SK-N-SH (cell line): ENCODE data around the gene CCDC192. TPM values are rescaled to one million over a fixed set of nuclear protein-coding genes. Genes with fewer than 3 reads are reported as not detected.
"Not testable (repeated sequence)": the region's sequence is repeated elsewhere in the genome, so short reads cannot be mapped to it uniquely, and the experiment has no call there.

Experiments used
- CTCF ChIA-PET: fragments of 300-600, 350-600 bp; formaldehyde crosslinking; extraction: SDS; loops from one replicate; lab custom pipeline; 2021; lab: Yijun Ruan, JAX
- POLR2A ChIA-PET: fragments of 350-600 bp; sonication (Branson Sonifier 250); formaldehyde crosslinking; extraction: SDS; loops from one replicate; lab custom pipeline; 2020; ENCODE audit warnings: antibody characterized with exemption, inconsistent platforms; lab: Yijun Ruan, JAX
- DNase-seq: peaks from one replicate; pipeline ENCODE4 v3.0.0; 2012
- H2AFZ ChIP-seq: fragments of 200-600 bp; sonication (generic); 2 replicates; pipeline ENCODE4 v1.8.1; 2016; ENCODE audit warnings: antibody characterized with exemption, mild to moderate bottlenecking, low read depth
- H3F3A ChIP-seq: fragments of 200-600 bp; sonication (generic); replicated peaks from 2 replicates; pipeline ENCODE3; 2016; ENCODE audit warnings: antibody characterized with exemption, mild to moderate bottlenecking; ENCODE audit not compliant: insufficient read depth
- H3K27ac ChIP-seq, 2 experiments: fragments of 200-500 bp in 1 of 2; fragments of 200-600 bp in 1 of 2; sonication (Bioruptor generic) in 1 of 2; sonication (generic), shearing (Covaris generic) in 1 of 2; 2 replicates each; pipeline versions ENCODE4 v1.5.1 to v1.6.1; 2014 to 2016; ENCODE audit warnings: low read depth in 2 of 2, inconsistent platforms in 1 of 2, low read length in 1 of 2, mild to moderate bottlenecking in 1 of 2, mixed read lengths in 1 of 2
- H3K27me3 ChIP-seq: fragments of 200-600 bp; sonication (generic), shearing (Covaris generic); 2 replicates; pipeline ENCODE4 v1.6.1; 2016; ENCODE audit warnings: mixed run types; ENCODE audit not compliant: insufficient read depth
- H3K36me3 ChIP-seq, 2 experiments: fragments of 200-500 bp in 1 of 2; fragments of 200-600 bp in 1 of 2; sonication (Bioruptor generic) in 1 of 2; sonication (generic) in 1 of 2; replicated peaks in 1 of 2; 2 replicates each; pipeline versions ENCODE3 to v1.5.1; 2014 to 2016; ENCODE audit warnings: low read length in 1 of 2, mild to moderate bottlenecking in 1 of 2; ENCODE audit not compliant: insufficient read depth in 2 of 2, control insufficient read depth in 1 of 2
- H3K4me1 ChIP-seq, 2 experiments: fragments of 200-500 bp in 1 of 2; fragments of 200-600 bp in 1 of 2; sonication (Bioruptor generic) in 1 of 2; sonication (generic), shearing (Covaris generic) in 1 of 2; 2 replicates each; pipeline versions ENCODE4 v1.5.1 to v1.6.1; 2014 to 2016; ENCODE audit warnings: low read depth in 1 of 2, low read length in 1 of 2, mixed run types in 1 of 2; ENCODE audit not compliant: insufficient read depth in 2 of 2, control insufficient read depth in 1 of 2
- H3K4me2 ChIP-seq: fragments of 200-600 bp; sonication (generic), shearing (Covaris generic); 2 replicates; pipeline ENCODE4 v1.6.1; 2017; ENCODE audit warnings: mixed run types
- H3K4me3 ChIP-seq, 2 experiments: fragments of 200-500 bp in 1 of 2; fragments of 200-600 bp in 1 of 2; sonication (Bioruptor generic) in 1 of 2; sonication (generic), shearing (Covaris generic) in 1 of 2; 2 replicates each; pipeline versions ENCODE4 v1.5.1 to v1.8.1; 2014 to 2016; ENCODE audit warnings: low read depth in 2 of 2, inconsistent platforms in 1 of 2, low read length in 1 of 2, mild to moderate bottlenecking in 1 of 2, mixed read lengths in 1 of 2, moderate library complexity in 1 of 2
- H3K79me2 ChIP-seq: fragments of 200-600 bp; sonication (generic); 2 replicates; pipeline ENCODE4 v1.8.1; 2017; ENCODE audit warnings: mild to moderate bottlenecking; ENCODE audit not compliant: insufficient read depth
- H3K9ac ChIP-seq: fragments of 200-600 bp; sonication (generic); 2 replicates; pipeline ENCODE4 v1.6.1; 2017; ENCODE audit warnings: mixed run types
- H3K9me2 ChIP-seq: fragments of 200-600 bp; sonication (generic); 2 replicates; pipeline ENCODE4 v1.6.1; 2017; ENCODE audit warnings: mixed run types
- H3K9me3 ChIP-seq: fragments of 200-600 bp; sonication (generic); 2 replicates; pipeline ENCODE4 v1.6.1; 2017; ENCODE audit warnings: mixed run types, mild to moderate bottlenecking, moderate library complexity
- H4K20me1 ChIP-seq: fragments of 200-600 bp; sonication (generic); 2 replicates; pipeline ENCODE4 v1.6.1; 2017; ENCODE audit warnings: mild to moderate bottlenecking, mixed run types; ENCODE audit not compliant: insufficient read depth
- CHD2 ChIP-seq: fragments of 150-350 bp; IDR thresholded peaks from 2 replicates; pipeline ENCODE4 v1.6.1; 2018; ENCODE audit warnings: low read length; ENCODE audit not compliant: partially characterized antibody
- EP300 ChIP-seq, 2 experiments: IDR thresholded peaks; 2 replicates each; pipeline versions ENCODE4 v1.4.0 to v1.6.1; 2012; ENCODE audit warnings: borderline replicate concordance in 1 of 2, low read depth in 1 of 2, low read length in 1 of 2
- FOSL2 ChIP-seq: IDR thresholded peaks from 2 replicates; pipeline ENCODE4 v1.4.0; 2012; ENCODE audit warnings: low read depth, mild to moderate bottlenecking, moderate library complexity, borderline replicate concordance
- FOXM1 ChIP-seq: IDR thresholded peaks from 2 replicates; pipeline ENCODE4 v1.4.0; 2012; ENCODE audit warnings: low read depth, mild to moderate bottlenecking
- GABPA ChIP-seq: IDR thresholded peaks from 2 replicates; pipeline ENCODE4 v1.4.0; 2012; ENCODE audit warnings: low read depth, mild to moderate bottlenecking
- GATA2 ChIP-seq: sonication (generic); formaldehyde crosslinking; IDR thresholded peaks from 2 replicates; pipeline ENCODE4 v1.5.0; 2020; ENCODE audit warnings: mild to moderate bottlenecking, missing genetic modification reagents
- MXI1 ChIP-seq: IDR thresholded peaks from 2 replicates; pipeline ENCODE4 v1.6.1; 2012; ENCODE audit warnings: mild to moderate bottlenecking, low read depth, low read length, improper control_type of control experiment
- NRF1 ChIP-seq: IDR thresholded peaks from 2 replicates; pipeline ENCODE4 v1.6.1; 2012; ENCODE audit warnings: low read depth, mild to moderate bottlenecking, low read length
- POLR2AphosphoS5 ChIP-seq: IDR thresholded peaks from 2 replicates; pipeline ENCODE4 v1.6.1; 2012; ENCODE audit warnings: low read depth, low read length
- RFX5 ChIP-seq: IDR thresholded peaks from 2 replicates; pipeline ENCODE4 v1.6.1; 2012; ENCODE audit warnings: mild to moderate bottlenecking, improper control_type of control experiment, low read length
- RXRA ChIP-seq: IDR thresholded peaks from 2 replicates; pipeline ENCODE4 v1.4.0; 2012; ENCODE audit warnings: low read depth, mild to moderate bottlenecking, borderline replicate concordance
- SIN3A ChIP-seq: IDR thresholded peaks from 2 replicates; pipeline ENCODE4 v1.6.1; 2012; ENCODE audit warnings: low read depth, mild to moderate bottlenecking, low read length, moderate library complexity, borderline replicate concordance
- SMC3 ChIP-seq: IDR thresholded peaks from 2 replicates; pipeline ENCODE4 v1.6.1; 2012; ENCODE audit warnings: low read depth, low read length, improper control_type of control experiment
- TAF1 ChIP-seq: IDR thresholded peaks from 2 replicates; pipeline ENCODE4 v1.6.1; 2012; ENCODE audit warnings: low read depth, mild to moderate bottlenecking, low read length, moderate library complexity, borderline replicate concordance
- TEAD4 ChIP-seq: IDR thresholded peaks from 2 replicates; pipeline ENCODE4 v1.4.0; 2012; ENCODE audit warnings: mild to moderate bottlenecking, borderline replicate concordance; ENCODE audit not compliant: insufficient read depth
- YY1 ChIP-seq: IDR thresholded peaks from 2 replicates; pipeline ENCODE4 v1.4.0; 2012; ENCODE audit warnings: low read depth, mild to moderate bottlenecking
- WGBS: methylation state at CpG from one replicate; pipeline ENCODE4 v1.1.6; 2017; ENCODE audit warnings: low lambda C conversion rate; 5-methylcytosine and 5-hydroxymethylcytosine counted together
- polyA plus RNA-seq, 3 experiments: library from polyadenylated mRNA; depleted of rRNA; stranded (reverse); fragments of >200 nt; gene quantifications; 2 replicates each; pipeline ENCODE4 v1.2.3, GENCODE V29; 2012
- TF ChIP-seq, protein P1 (sequence below): IDR thresholded peaks from 2 replicates; pipeline ENCODE4 v1.4.0; 2012; ENCODE audit warnings: low read depth
- TF ChIP-seq, protein P2 (sequence below): IDR thresholded peaks from 2 replicates; pipeline ENCODE4; 2012

CCDC192 gene
- polyA plus RNA-seq, 1 of the 3 experiments (the other 2 are of a cell fraction) = not detected

DNA sequence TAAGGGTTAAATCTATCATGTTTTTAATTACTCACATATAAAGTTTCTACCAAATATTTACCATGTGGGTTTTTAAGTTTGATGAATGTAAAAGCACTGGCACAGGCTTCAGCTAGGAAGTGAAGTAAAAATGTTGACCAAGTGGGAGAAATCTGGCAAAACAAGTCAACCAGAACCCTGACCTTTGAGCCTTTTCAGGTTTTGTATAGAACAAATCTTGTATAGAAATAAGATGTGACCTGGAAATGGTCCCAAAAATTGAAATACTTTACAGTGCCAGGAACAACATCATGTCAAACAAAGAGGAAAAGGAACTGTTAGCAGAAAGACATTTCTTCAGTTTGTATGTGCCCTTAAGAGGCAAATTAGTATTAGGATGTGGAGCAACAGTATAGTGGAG, 137.6 kb downstream of the CCDC192 start:
- Histone ChIP-seq H3K27ac (no peak overlapping the region), H3K9me3 (no peaks in the 10 kb centered on the region), H2AFZ (peak overlapping the region; percentile 24; the same call in 1 of the 2 replicates), H3K27me3 (no peaks in the 10 kb centered on the region), H3K9me2 (no peaks in the 10 kb centered on the region), H3K9ac (no peak overlapping the region), H3K4me3 (no peak overlapping the region), H3K79me2 (no peaks in the 10 kb centered on the region), H3F3A (no peaks in the 10 kb centered on the region), H3K36me3 (no peaks in the 10 kb centered on the region), H3K4me2 (no peak overlapping the region), H3K4me1 (no peaks in the 10 kb centered on the region), H4K20me1 (no peaks in the 10 kb centered on the region)
- ChIA-PET CTCF (interaction anchor here (1.5 kb wide), 1 partner anchor 35 kb away, joined by 4 read pairs; no protein-coding TSS in a partner anchor), POLR2A (no interaction called here)
- TF ChIP-seq MXI1 = no peak
- TF ChIP-seq, protein P1, sequence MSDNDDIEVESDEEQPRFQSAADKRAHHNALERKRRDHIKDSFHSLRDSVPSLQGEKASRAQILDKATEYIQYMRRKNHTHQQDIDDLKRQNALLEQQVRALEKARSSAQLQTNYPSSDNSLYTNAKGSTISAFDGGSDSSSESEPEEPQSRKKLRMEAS = no peak
- no peak for TF ChIP-seq GATA2 (CRISPR knock-in tag)
- no peak for TF ChIP-seq GABPA
- no peak for TF ChIP-seq CHD2
- TF ChIP-seq FOXM1 = no peak
- no peak for TF ChIP-seq RFX5
- no peak for TF ChIP-seq TAF1
- TF ChIP-seq EP300 (IDR thresholded peaks at IDR 0.05; ENCODE audit: borderline replicate concordance in 1 of 2, low read depth in 1 of 2, low read length in 1 of 2) = no peak
- DNase-seq = no peak

- Histone ChIP-seq H4K20me1 (no peaks in the 10 kb centered on the region), H2AFZ (no peak overlapping the region), H3K79me2 (no peaks in the 10 kb centered on the region), H3K27ac (no peak overlapping the region), H3K9ac (no peak overlapping the region), H3K27me3 (no peaks in the 10 kb centered on the region), H3K4me1 (no peaks in the 10 kb centered on the region), H3K9me3 (no peaks in the 10 kb centered on the region), H3K9me2 (no peaks in the 10 kb centered on the region), H3K36me3 (no peaks in the 10 kb centered on the region), H3K4me3 (no peak overlapping the region), H3F3A (no peaks in the 10 kb centered on the region), H3K4me2 (no peak overlapping the region)
- WGBS = 78% methylated on average over 7 of the region's 7 CpGs
- ChIA-PET POLR2A (no interaction called here), CTCF (interaction anchor here (0.9 to 1.2 kb wide), 2 partner anchors 26 to 31 kb away, joined by 3 read pairs; no protein-coding TSS in a partner anchor)
- no peak for DNase-seq
- TF ChIP-seq RXRA (no peak), POLR2AphosphoS5 (no peak), SMC3 (no peak)
Observed at GRCh38 chr5:127844581-127845021, 141.4 kb downstream of the CCDC192 start.

DNA sequence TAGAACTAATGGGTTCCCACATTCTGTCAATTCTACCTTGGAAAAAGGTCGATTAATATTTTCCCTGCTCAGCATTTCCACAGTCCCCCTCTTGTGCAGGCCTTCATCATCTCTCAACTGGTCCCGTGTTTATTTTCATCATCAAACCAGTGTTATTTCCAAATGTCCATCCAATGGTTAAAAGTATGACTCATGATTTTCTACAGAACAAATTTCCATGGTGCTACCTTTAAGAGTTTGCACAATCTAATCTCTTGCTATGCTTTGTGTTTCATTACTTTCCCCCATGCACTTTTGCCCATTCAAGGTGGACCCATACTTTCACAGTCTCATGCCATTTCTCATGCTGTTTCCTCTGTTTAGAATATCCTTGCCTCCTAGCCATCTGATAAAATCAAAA, 143.7 kb downstream of the CCDC192 start:
- Histone ChIP-seq H3K27ac (no peak overlapping the region), H3K4me1 (no peaks in the 10 kb centered on the region), H3K4me2 (no peak overlapping the region), H3K36me3 (no peaks in the 10 kb centered on the region), H4K20me1 (no peaks in the 10 kb centered on the region), H3K9me2 (no peaks in the 10 kb centered on the region), H3K9me3 (no peaks in the 10 kb centered on the region), H3K4me3 (no peak overlapping the region), H3F3A (no peaks in the 10 kb centered on the region), H2AFZ (no peak overlapping the region), H3K79me2 (no peaks in the 10 kb centered on the region), H3K9ac (no peak overlapping the region), H3K27me3 (no peaks in the 10 kb centered on the region)
- ChIA-PET CTCF (interaction anchor here (0.7 kb wide), 1 partner anchor 20 kb away, joined by 3 read pairs; no protein-coding TSS in a partner anchor), POLR2A (no interaction called here)
- 56% methylated on average over 2 of the region's 2 CpGs for WGBS
- TF ChIP-seq FOSL2 (no peak), NRF1 (no peak), TEAD4 (no peak), SIN3A (no peak), YY1 (no peak)
- TF ChIP-seq, protein P2, sequence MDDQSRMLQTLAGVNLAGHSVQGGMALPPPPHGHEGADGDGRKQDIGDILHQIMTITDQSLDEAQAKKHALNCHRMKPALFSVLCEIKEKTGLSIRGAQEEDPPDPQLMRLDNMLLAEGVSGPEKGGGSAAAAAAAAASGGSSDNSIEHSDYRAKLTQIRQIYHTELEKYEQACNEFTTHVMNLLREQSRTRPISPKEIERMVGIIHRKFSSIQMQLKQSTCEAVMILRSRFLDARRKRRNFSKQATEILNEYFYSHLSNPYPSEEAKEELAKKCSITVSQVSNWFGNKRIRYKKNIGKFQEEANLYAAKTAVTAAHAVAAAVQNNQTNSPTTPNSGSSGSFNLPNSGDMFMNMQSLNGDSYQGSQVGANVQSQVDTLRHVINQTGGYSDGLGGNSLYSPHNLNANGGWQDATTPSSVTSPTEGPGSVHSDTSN = no peak
- no peak for DNase-seq

DNA sequence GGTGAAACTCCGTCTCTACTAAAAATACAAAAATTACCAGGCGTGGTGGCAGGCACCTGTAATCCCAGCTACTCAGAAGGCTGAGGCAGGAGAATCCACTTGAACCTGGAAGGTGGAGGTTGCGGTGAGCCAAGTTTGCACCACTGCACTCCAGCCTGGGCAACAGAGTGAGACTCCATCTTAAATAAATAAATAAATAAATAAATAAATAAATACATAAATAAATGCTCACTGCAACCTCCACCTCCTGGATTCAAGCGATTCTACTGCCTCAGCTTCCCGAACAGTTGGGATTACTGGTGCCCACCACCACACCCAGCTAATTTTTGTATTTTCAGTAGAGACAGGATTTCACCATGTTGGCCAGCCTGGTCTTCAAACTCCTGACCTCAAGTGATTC, 144.4 kb downstream of the CCDC192 start:
- H4K20me1 ChIP-seq, H3K9me2 ChIP-seq, H3K27ac ChIP-seq, H3K9ac ChIP-seq, H3K4me3 ChIP-seq, H3F3A ChIP-seq, H2AFZ ChIP-seq, POLR2A ChIA-PET, H3K36me3 ChIP-seq, H3K4me1 ChIP-seq, DNase-seq, H3K9me3 ChIP-seq, H3K79me2 ChIP-seq, H3K4me2 ChIP-seq, H3K27me3 ChIP-seq: not testable (repeated sequence)
- 92% methylated on average over 5 of the region's 5 CpGs for WGBS
- CTCF ChIA-PET = interaction anchor here (0.7 kb wide), 1 partner anchor 20 kb away, joined by 3 read pairs; no protein-coding TSS in a partner anchor
